Gastroesophageal sphincter (tissue), 3 donors: ENCODE measurements around the gene C1orf21.

Experiments
- CTCF ChIP-seq, 4 experiments: fragments of 200-600 bp in 2 of 4; fragments of 450-650 bp in 2 of 4; sonication (generic) in 1 of 4; IDR thresholded peaks; one replicate each; pipeline ENCODE4 v1.5.1; 2017 to 2019; ENCODE audit warnings: antibody characterized with exemption in 4 of 4, mild to moderate bottlenecking in 2 of 4, moderate library complexity in 2 of 4
- POLR2A ChIP-seq, 2 donors: fragments of 450-650 bp; IDR thresholded peaks; one replicate each; pipeline ENCODE4 v1.6.1; 2017; ENCODE audit warnings: antibody characterized with exemption in 2 of 2, mild to moderate bottlenecking in 2 of 2, moderate library complexity in 1 of 2

- TF ChIP-seq CTCF (IDR thresholded peaks at IDR 0.05) (no peak), POLR2A (IDR thresholded peaks at IDR 0.05) (no peak)
Measured at GRCh38 chr1:184447651-184448185, 60.9 kb downstream of the C1orf21 start.
